RKO (cell line): ENCODE results near the gene SPATA2.
A peak's percentile ranks its signal among the peaks of the same experiment; 100 is the strongest.

Experiments used
- DNase-seq: peaks from one replicate; pipeline ENCODE4 v3.0.0-alpha.2; 2016; ENCODE audit warnings: low spot score

SPATA2 gene

DNA sequence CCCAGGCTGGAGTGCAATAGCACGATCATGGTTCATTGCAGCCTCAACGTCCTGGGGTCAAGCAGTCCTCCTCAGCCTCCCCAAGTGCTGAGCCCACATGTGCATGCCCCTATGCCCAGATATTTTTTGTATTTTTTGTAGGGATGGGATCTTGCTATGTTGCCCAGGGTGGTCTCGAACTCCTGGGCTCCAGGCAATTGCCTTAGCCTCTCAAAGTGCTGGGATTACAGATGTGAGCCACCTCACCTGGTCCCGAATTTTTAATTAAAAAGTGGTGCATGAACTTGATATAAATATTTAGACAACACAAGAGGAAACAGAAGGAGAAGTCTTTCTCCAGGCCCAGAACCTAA, 13.8 kb upstream of the SPATA2 start:
- no peak for DNase-seq

- peak; percentile 92 for DNase-seq
These were observed 13.2 kb upstream of the SPATA2 start for GRCh38 chr20:49928411-49929141.

GRCh38 chr20:49925901-49926454, 10.6 kb upstream of the SPATA2 start:
- DNase-seq: no peak

DNA sequence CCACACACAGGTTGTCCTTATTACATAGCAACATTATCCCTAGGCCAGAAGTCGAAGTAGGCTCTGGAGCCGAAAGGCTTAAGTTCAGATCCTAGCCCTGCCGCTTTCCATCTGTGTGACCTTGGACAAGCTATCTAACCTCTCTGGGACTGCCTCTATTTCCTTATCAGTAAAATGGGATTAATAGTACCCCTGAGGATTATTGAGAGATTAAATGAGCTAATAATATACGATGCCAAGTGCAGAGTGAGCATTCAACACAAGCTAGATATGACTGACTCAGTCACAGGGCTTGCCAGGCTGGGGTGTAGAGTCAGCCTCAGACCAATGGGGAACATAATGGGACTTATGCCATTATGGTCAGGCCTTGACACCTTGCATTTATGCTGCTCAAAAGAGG, 8.9 kb upstream of the SPATA2 start:
- no peak for DNase-seq

DNA sequence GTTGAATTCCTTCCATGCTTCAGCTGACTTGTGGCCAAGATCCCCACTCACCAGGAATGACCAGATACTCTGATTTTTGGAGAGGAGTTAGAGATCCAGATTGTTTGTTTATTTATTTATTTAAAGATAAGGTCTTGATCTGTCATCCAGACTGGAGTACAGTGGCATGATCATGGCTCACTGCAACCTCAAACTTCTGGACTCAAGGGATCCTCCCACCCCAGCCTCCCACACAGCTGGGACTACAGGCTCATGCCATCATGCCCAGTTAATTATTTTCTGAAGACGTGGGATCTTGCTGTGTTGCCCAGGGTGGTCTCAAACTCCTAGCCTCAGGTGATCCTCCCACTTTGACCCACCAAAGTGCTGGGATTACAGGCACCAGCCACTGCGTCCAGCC, 4.1 kb upstream of the SPATA2 start:
- DNase-seq: no peak

DNA sequence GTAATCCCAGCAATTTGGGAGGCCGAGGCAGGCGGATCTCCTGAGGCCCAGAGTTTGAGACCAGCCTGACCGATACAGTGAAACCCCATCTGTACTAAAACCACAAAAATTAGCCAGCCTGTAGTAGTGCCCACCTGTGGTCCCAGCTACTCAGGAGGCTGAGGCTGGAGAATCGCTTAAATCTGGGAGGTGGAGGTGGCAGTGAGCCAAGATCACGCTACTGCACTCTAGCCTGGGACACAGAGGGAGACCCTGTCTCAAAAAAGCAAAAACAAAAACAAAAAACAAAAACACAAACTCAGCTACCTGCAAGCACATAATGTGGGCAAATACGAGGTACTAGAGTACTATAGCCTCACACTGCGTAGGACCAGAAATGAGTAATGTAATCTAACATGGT, 3.7 kb upstream of the SPATA2 start:
- no peak for DNase-seq

GRCh38 chr20:49918446-49918845, 3.1 kb upstream of the SPATA2 start:
- no peak for DNase-seq

DNA sequence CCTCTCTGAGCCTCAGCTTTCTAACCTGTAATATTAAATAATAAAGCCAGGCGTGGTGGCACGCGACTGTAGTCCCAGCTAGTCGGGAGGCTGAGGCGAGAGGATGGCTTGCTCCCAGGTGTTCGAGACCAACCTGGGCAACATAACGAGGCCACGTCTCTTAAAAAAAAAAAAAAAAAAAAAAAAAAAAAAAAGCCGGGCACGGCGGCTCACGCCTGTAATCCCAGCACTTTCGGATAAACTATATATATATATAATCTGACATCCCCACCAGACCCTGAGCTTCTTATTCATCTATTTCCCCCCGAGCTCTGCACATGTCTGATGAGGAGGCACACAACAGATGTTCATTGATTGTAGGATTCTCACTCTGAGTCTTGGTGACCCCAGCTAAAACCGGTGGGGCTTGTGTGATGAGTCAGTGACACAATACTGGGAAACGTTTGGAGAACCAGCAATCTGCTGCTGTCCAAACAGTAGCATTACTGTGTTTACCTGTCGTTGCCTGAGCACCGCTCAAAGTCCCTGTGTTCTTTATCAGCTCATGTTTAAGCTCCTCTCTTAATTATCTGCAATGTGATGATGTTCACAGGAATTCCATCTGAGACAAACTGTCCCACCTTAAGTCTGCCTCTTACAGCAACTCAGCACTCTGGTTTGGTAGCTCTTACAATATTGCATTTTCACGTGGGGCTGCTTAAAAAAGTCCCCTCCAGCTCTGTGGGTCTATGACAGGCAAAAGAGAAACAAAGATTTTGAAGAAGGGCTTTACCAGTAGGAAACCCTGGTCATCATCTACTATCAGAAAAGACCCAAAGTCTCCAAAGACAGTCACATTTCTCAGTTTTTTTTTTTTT, 1.0 kb upstream of the SPATA2 start:
- DNase-seq: peak; percentile 65

DNA sequence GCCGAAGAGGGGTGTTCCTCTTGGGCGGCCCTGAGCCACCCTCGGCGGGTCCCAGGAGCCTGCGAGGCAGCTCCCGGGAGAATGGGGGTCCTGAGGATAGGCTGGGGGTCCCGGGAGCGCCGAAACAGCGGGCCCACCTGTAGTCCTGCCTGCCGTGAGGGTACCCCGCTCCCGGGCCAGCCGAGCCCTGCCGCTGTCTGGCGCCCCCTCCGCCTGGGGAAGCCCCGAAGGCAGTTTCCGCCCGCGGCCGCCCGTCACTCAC, 280 bp downstream of the SPATA2 start:
- no peak for DNase-seq

GRCh38 chr20:49914310-49915117, 815 bp downstream of the SPATA2 start:
- peak; percentile 79 for DNase-seq

DNA sequence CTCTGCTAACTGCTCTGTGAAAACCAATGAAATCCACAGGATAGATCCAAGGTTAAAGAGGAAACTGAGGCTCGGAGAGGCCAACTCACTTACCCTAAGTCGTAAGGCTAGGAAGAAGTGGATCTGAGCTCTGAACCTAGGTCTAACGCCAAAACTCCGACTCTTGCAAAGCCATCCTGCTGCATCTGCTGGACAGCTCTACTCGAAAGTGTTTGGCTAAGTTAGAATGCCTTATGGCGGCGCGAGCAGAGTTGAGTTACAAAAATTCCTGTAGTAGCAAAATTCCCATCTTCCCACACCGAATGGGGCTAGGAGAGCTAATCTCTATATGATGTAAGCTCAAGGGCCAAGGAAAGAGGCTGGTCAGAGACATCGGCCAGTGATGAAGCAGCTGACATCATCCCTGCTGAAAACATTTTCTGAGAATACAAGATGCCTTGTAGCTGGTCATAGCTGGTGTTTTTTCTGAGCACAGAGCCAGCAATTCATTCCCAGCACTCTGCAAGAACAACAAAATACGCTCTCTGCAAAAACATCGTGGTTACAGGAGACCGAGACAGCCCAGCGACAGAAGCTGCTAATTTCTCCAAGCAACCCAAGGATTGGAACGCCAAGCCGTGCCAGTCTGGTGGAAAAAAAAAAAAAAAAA, 1.8 kb downstream of the SPATA2 start:
- DNase-seq: peak; percentile 60

DNA sequence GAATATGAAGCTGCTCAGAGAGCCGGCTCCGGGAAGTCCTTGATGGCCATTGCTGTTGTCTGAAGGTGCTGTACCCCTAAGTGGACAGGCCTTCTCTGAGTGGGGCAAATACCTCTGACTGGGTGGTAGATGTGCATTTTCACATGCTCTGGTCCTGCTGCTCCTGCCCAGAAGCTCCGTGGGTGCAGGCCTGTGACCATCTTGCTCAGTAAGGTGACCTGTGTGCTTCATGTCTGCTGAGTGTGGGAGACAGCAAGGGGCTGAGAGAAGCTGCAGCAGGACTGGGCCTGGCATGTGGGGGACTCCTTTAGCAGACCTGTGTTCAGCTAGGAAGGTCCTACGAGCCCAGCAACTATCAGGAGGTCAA, 5.0 kb downstream of the SPATA2 start:
- DNase-seq: no peak

- DNase-seq: no peak
These were observed 5.6 kb downstream of the SPATA2 start for GRCh38 chr20:49909499-49910339.

DNA sequence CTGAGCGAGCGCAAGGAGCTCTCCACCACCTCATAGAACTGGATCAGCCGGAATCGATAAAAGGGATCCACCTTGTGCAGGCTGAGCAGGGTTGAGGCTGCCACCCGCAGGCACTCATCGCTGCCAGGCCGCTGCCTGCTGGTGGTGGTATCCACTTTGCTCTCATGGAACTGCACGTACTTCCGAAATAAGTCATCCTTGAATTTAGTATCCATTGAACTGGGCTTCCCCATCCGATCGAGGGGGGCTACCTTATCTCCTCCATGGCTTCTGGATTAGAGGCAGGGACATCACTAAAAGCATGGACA, 7.1 kb downstream of the SPATA2 start:
- DNase-seq: no peak

DNA sequence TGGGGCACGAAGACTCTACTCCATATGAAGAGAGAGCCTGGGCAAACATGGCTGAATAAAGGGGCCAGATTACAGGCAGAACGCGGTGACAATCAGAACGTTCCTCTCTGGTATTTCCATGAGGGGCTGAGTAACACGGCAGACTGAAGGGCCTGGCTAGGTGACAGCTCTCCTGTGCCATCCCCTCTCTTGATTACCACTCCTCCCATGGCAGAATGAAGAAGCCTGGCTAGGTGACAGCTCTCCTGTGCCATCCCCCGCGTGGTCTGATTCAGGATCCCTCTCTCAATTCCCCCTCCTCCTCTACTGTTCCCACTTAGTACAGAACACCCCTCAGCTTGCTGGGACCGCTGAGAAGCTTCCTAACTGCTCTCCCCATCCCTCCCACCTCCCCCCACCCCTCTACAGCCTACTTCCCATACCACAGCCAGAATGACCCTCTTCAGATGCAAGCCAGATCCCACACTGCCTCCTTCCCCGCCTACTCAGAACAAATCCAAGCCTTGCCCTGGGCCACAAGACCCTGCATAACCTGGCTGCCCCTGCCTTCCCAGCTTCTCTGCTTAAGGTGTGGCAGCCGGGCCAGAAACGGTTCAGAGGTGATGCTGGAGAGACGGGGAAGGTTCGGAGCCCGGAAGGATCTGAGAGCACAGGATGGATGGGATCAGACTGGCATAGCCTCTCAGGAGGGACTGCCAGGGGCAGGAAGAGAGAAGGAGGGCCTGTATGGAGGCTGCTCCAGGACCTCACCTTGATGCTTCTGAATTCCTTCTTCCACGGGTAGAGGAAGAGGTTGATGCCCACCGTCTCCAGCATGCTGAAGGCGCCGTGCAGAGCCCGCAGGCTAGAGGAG, 7.7 kb downstream of the SPATA2 start:
- DNase-seq: no peak

DNA sequence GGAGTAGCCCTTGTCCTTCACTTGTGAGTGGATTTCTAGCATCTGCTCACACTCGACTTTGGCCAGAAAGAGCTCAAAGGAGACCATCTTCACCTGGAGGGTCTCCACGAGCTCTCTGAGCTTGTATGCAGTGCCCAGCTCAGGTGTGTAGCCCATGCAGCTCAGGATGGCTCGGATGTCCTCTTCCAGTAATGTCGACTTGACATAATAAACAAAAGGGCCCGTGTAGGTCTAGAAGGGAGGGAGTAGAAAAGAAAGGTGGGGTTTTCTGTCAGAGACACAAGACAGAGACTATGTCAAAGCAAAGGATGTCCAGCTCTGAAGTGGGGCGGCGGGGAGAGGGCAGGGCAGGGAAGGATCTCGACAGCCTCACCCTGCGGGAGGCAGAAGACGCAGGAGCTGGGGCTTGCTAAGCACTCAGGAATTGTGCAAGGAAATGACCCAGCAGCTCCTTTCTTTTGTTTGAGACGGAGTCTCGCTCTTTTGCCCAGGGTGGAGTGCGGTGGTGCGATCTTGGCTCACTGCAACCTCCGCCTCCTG, 8.6 kb downstream of the SPATA2 start:
- no peak for DNase-seq

- no peak for DNase-seq
These were observed 9.2 kb downstream of the SPATA2 start for GRCh38 chr20:49906101-49906604.

DNA sequence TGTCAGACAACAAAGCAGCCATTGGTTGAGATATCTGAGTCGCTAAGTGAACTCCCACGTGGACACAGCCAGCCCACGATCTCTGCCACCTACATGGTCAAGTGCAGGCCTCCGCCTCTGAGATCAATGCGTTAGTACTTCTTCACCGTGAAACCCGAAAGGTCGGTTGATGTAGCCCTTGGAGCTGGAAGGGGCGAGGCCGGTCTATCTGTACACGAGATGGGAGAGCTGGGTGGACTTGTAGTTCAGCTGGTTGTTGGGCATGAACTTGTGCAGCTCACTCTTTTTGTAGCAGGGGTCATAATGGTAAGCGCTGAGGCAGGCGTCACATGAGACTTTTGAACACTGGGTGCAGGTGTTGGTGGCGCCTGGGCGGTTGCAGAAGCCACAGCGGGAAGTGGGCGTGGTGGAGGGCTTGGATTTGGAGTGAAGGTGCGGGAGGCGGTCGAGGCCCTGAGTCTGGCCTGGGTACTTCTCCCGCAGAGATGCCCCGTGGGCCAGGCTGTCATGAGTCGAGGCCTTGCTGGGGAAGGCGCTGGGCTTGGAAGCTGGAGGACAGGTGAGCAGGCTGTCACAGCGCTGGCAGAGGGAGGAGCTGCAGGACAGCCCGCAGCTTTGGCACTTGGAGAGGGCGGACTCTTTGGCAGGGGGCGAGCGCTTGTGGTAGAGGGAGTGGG, 9.8 kb downstream of the SPATA2 start:
- DNase-seq: no peak

DNA sequence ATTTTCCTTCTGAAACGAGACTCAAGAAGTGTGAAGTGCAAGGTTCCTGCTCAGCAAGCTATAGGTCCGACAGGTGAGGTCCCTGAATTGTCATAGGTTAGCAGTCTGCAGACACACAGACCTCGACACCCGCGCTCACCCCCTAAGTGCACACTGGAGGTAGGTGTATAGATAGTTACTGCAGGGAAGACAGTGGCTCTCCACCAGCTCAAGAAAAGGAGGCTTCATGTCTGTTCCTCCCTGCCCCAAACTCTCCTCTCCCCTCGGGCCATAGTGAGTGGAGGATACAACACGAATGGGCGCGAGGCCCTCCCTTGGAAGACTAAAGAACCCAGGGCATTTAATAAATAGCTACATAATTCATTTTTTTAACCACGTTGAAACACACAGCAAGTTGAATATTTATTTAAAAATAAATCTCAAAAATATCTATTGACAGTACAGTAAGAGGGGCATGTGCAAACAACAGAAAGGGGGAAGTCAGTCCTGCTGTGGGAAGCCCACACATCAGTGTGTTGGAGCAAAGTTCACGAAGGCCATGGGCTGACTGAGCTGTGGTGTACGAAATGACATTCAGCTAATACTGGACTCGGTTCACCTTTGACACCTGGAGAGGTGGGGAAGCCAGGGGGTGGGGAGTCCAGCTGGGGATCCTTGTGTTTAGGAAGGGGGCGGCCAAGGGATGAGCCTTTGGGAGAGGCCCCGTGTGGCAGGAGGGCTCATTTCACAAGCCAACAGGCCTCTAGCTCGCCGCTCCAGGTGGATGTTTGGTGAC, 10.7 kb downstream of the SPATA2 start:
- DNase-seq: no peak
